Measurements from ENCODE around the gene ETFBKMT. TPM values are rescaled to one million over a fixed set of nuclear protein-coding genes. Genes with fewer than 3 reads are reported as not detected.
A peak's percentile ranks its signal among the peaks of the same experiment; 100 is the strongest.

The ETFBKMT gene
- total and polyA plus RNA-seq, 2 of the 4 experiments (the other 2 are of a cell fraction) = 1.2 to 2.5 TPM

GRCh38 chr12:31647086-31647491, 12.4 kb upstream of the ETFBKMT start:
- H2BK15ac ChIP-seq (ENCODE audit: low read depth, low read length) = no peak overlapping the region
- peaks cover 5% of the 10 kb centered on the region for H3K27me3 ChIP-seq (ENCODE audit: control insufficient read depth, insufficient read depth, low read length)
- H3K4me1 ChIP-seq (ENCODE audit: control insufficient read depth, insufficient read depth, low read length) = no peaks in the 10 kb centered on the region
- no peak overlapping the region for H4K5ac ChIP-seq (ENCODE audit: low read depth, low read length)
- in situ Hi-C loops (cut with MboI; ENCODE audit: low sequenced_read_pairs) = no loop called here
- H4K91ac ChIP-seq (ENCODE audit: insufficient read depth, low read depth, low read length) = no peak overlapping the region
- H3K4ac ChIP-seq (ENCODE audit: low read depth, low read length) = no peak overlapping the region
- BruUV-seq (replicated peaks) = no TSS peak
- H2BK5ac ChIP-seq (ENCODE audit: low read depth, low read length, poor library complexity, severe bottlenecking) = no peak overlapping the region
- no peaks in the 10 kb centered on the region for H4K20me1 ChIP-seq (ENCODE audit: insufficient read depth, low read length)
- intact Hi-C loops (cut with micrococcal nuclease) = no loop called here
- no peak overlapping the region for H3K9ac ChIP-seq (ENCODE audit: low read depth, low read length)
- DNase-seq (peak; percentile 22), ATAC-seq (ENCODE audit: low read depth) (peak; percentile 48)
- dilution Hi-C loops (cut with HindIII; ENCODE audit: low sequenced_read_pairs, unreplicated experiment) = no loop called here
- no peaks in the 10 kb centered on the region for H3K9me3 ChIP-seq (ENCODE audit: control insufficient read depth, insufficient read depth, low read length)
- no peak overlapping the region for H3K56ac ChIP-seq (ENCODE audit: extremely low read depth, insufficient read depth, low read length)
- H4K8ac ChIP-seq (ENCODE audit: low read depth in 2 of 2, low read length in 2 of 2) = no peak overlapping the region
- no peak overlapping the region for H3K23ac ChIP-seq (ENCODE audit: low read depth, low read length)
- no peak overlapping the region for H3K14ac ChIP-seq (replicated peaks; ENCODE audit: low read depth, low read length)
- H2AFZ ChIP-seq (replicated peaks; ENCODE audit: low read length, poor library complexity) = peak overlapping the region; percentile 49
- WGBS, 2 experiments (ENCODE audit: extremely low coverage in 2 of 2, insufficient read length in 1 of 2) = 55% methylated on average over 4 of the region's 7 CpGs; no CpG with 5 or more reads in 1 of the 2 experiments
- no peak overlapping the region for H2AK9ac ChIP-seq (replicated peaks; ENCODE audit: low read depth, low read length, poor library complexity)
- H3K27ac ChIP-seq (ENCODE audit: insufficient read depth, low read length) = no peak overlapping the region
- no peak overlapping the region for H2BK120ac ChIP-seq (ENCODE audit: low read depth, low read length)
- H2BK20ac ChIP-seq (ENCODE audit: low read depth, low read length) = no peak overlapping the region
- no peak overlapping the region for H3K4me3 ChIP-seq (ENCODE audit: insufficient read depth, low read depth, low read length)
- TF ChIP-seq CEBPB (IDR thresholded peaks at IDR 0.05; ENCODE audit: low read depth, low read length) = no peak
- no peak for TF ChIP-seq RAD21 (IDR thresholded peaks at IDR 0.05; ENCODE audit: low read length)
- no peak for TF ChIP-seq CHD1 (IDR thresholded peaks at IDR 0.05; ENCODE audit: low read depth, low read length)
- TF ChIP-seq, protein P1, sequence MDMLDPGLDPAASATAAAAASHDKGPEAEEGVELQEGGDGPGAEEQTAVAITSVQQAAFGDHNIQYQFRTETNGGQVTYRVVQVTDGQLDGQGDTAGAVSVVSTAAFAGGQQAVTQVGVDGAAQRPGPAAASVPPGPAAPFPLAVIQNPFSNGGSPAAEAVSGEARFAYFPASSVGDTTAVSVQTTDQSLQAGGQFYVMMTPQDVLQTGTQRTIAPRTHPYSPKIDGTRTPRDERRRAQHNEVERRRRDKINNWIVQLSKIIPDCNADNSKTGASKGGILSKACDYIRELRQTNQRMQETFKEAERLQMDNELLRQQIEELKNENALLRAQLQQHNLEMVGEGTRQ (IDR thresholded peaks at IDR 0.05; ENCODE audit: low read depth, low read length) = no peak
- no peak for TF ChIP-seq MAZ (IDR thresholded peaks at IDR 0.05; ENCODE audit: borderline replicate concordance, low read depth, low read length)
- TF ChIP-seq RCOR1 (IDR thresholded peaks at IDR 0.05; ENCODE audit: insufficient replicate concordance, low read length) = no peak
- TF ChIP-seq RFX5 (IDR thresholded peaks at IDR 0.05; ENCODE audit: low read depth, low read length) = no peak
- TF ChIP-seq SMC3 (IDR thresholded peaks at IDR 0.05; ENCODE audit: low read depth, low read length) = no peak
- TF ChIP-seq NFE2L2 (IDR thresholded peaks at IDR 0.05; ENCODE audit: low read depth, low read length) = no peak
- TF ChIP-seq MAFK (IDR thresholded peaks at IDR 0.05; ENCODE audit: low read depth, low read length) = no peak
- no peak for TF ChIP-seq BHLHE40 (IDR thresholded peaks at IDR 0.05; ENCODE audit: low read depth, low read length)
- TF ChIP-seq MXI1 (IDR thresholded peaks at IDR 0.05; ENCODE audit: borderline replicate concordance, low read depth, low read length) = no peak
- ChIA-PET CTCF (interaction anchor here (0.6 to 0.8 kb wide), 2 partner anchors 11 to 48 kb away, joined by 3 read pairs; no protein-coding TSS in a partner anchor), POLR2A (ENCODE audit: unreplicated experiment) (no interaction called here)
- no peak overlapping the region for H2AK5ac ChIP-seq (ENCODE audit: low read depth, low read length)
- H3K36me3 ChIP-seq (ENCODE audit: control insufficient read depth, insufficient read depth, low read length) = no peaks in the 10 kb centered on the region
- no peak overlapping the region for H3K18ac ChIP-seq (ENCODE audit: low read depth, low read length)
- H3K4me2 ChIP-seq (ENCODE audit: low read depth, low read length) = no peak overlapping the region
- no peaks in the 10 kb centered on the region for H3K79me1 ChIP-seq (ENCODE audit: low read depth in 1 of 2, low read length in 2 of 2)
- no peaks in the 10 kb centered on the region for H3K9me1 ChIP-seq (ENCODE audit: insufficient read depth, low read length)
